H1 (cell line): ENCODE data around the gene NID2.

Experiments
- ATF2 ChIP-seq: IDR thresholded peaks from 2 replicates; pipeline ENCODE4 v1.6.1; 2012; ENCODE audit warnings: low read length, inconsistent platforms
- CTCF ChIP-seq, 3 experiments: IDR thresholded peaks; 1 replicate in 2 of 3; 2 replicates in 1 of 3; pipeline versions ENCODE4 v1.5.1 to v1.6.1; 2011; ENCODE audit warnings: low read length in 3 of 3, mild to moderate bottlenecking in 3 of 3, inconsistent platforms in 2 of 3, low read depth in 1 of 3, moderate library complexity in 1 of 3; ENCODE audit not compliant: insufficient read depth in 1 of 3; ENCODE audit errors: control extremely low read depth in 1 of 3
- FOSL1 ChIP-seq: IDR thresholded peaks from 2 replicates; pipeline ENCODE4 v1.6.1; 2011; ENCODE audit warnings: mild to moderate bottlenecking, low read depth, low read length, moderate library complexity; ENCODE audit not compliant: insufficient read depth
- HDAC6 ChIP-seq: IDR thresholded peaks from one replicate; pipeline ENCODE4 v1.7.1; 2012; ENCODE audit warnings: low read depth, mild to moderate bottlenecking, inconsistent platforms, low read length, moderate library complexity
- MAFK ChIP-seq: IDR thresholded peaks from 2 replicates; pipeline ENCODE4 v1.6.1; 2012; ENCODE audit warnings: low read depth, mild to moderate bottlenecking, improper control_type of control experiment, low read length
- POLR2A ChIP-seq, 2 experiments: IDR thresholded peaks; 1 replicate in 1 of 2; 2 replicates in 1 of 2; pipeline ENCODE4 v1.6.1; 2011; ENCODE audit warnings: low read depth in 2 of 2, low read length in 2 of 2, mild to moderate bottlenecking in 2 of 2; ENCODE audit errors: control extremely low read depth in 1 of 2
- POLR2AphosphoS5 ChIP-seq: IDR thresholded peaks from 2 replicates; pipeline ENCODE4 v1.6.1; 2011; ENCODE audit warnings: low read depth, low read length
- SIN3A ChIP-seq, 2 experiments: IDR thresholded peaks in 1 of 2; conservative IDR thresholded peaks in 1 of 2; 2 replicates each; pipeline ENCODE4 v1.6.1; 2011 to 2012; ENCODE audit warnings: low read length in 2 of 2, improper control_type of control experiment in 1 of 2, low read depth in 1 of 2, mild to moderate bottlenecking in 1 of 2
- SUZ12 ChIP-seq: fragments of 200-600 bp; sonication (generic); IDR thresholded peaks from 2 replicates; pipeline ENCODE4 v1.6.1; 2012; ENCODE audit warnings: mild to moderate bottlenecking, inconsistent platforms, low read length, moderate library complexity, mixed read lengths
- TBP ChIP-seq: IDR thresholded peaks from 2 replicates; pipeline ENCODE4 v1.6.1; 2011; ENCODE audit warnings: low read depth, low read length, improper control_type of control experiment

- TF ChIP-seq MAFK (no peak), SIN3A (conservative IDR thresholded peaks at IDR 0.05 in 1 of 2, IDR thresholded peaks at IDR 0.05 in 1 of 2; ENCODE audit: low read depth in 1 of 2, low read length in 2 of 2) (no peak), TBP (no peak), SUZ12 (no peak), POLR2A (IDR thresholded peaks at IDR 0.05; ENCODE audit: control extremely low read depth in 1 of 2, low read depth in 2 of 2, low read length in 2 of 2) (no peak), CTCF (IDR thresholded peaks at IDR 0.05; ENCODE audit: control extremely low read depth in 1 of 3, insufficient read depth in 1 of 3, low read depth in 1 of 3, low read length in 3 of 3) (no peak), FOSL1 (no peak), ATF2 (no peak), POLR2AphosphoS5 (no peak), HDAC6 (no peak)
Measured at GRCh38 chr14:52018252-52018651, 50.6 kb downstream of the NID2 start.
